K562 (cell line): ENCODE measurements around the gene DNAAF8. TPM values are rescaled to one million over a fixed set of nuclear protein-coding genes. Genes with fewer than 3 reads are reported as not detected.

Experiments
- ATF7 ChIP-seq: fragments of 450-650 bp; IDR thresholded peaks from 2 replicates; pipeline ENCODE4 v1.7.1; 2014; ENCODE audit warnings: mild to moderate bottlenecking, moderate library complexity
- BRCA1 ChIP-seq, 2 experiments: fragments of 450-650 bp in 1 of 2; sonication (generic) in 1 of 2; formaldehyde crosslinking in 1 of 2; IDR thresholded peaks; 2 replicates each; pipeline versions ENCODE4 v1.5.0 to v1.6.1; 2017 to 2020; ENCODE audit warnings: mild to moderate bottlenecking in 1 of 2, missing genetic modification reagents in 1 of 2
- CREB1 ChIP-seq, 2 experiments: sonication (generic) in 1 of 2; formaldehyde crosslinking in 1 of 2; IDR thresholded peaks; 2 replicates each; pipeline versions ENCODE4 v1.6.1 to v1.8.0; 2012 to 2022; ENCODE audit warnings: inconsistent platforms in 1 of 2, mild to moderate bottlenecking in 1 of 2, missing genetic modification reagents in 1 of 2, moderate library complexity in 1 of 2
- EWSR1 ChIP-seq: fragments of 450-650 bp; IDR thresholded peaks from 2 replicates; pipeline ENCODE4 v1.6.1; 2018; ENCODE audit warnings: borderline replicate concordance, mild to moderate bottlenecking, low read depth, moderate library complexity; ENCODE audit not compliant: partially characterized antibody
- FIP1L1 ChIP-seq: fragments of 200-400 bp; formaldehyde crosslinking; IDR thresholded peaks from 2 replicates; pipeline ENCODE4 v1.6.1; 2018; ENCODE audit warnings: mild to moderate bottlenecking, low read depth, low read length; ENCODE audit not compliant: poor library complexity, severe bottlenecking
- GATAD2B ChIP-seq: fragments of 450-650 bp; IDR thresholded peaks from 2 replicates; pipeline ENCODE4 v1.6.1; 2017; ENCODE audit warnings: mild to moderate bottlenecking, borderline replicate concordance
- KAT7 ChIP-seq: sonication (generic); formaldehyde crosslinking; IDR thresholded peaks from 2 replicates; pipeline ENCODE4 v1.8.0; 2022; ENCODE audit warnings: missing genetic modification reagents, mild to moderate bottlenecking, borderline replicate concordance
- POLR3G ChIP-seq: IDR thresholded peaks from 2 replicates; pipeline ENCODE4 v1.6.1; 2011; ENCODE audit not compliant: insufficient read length, insufficient replicate concordance; ENCODE audit errors: extremely low read depth
- RBM34 ChIP-seq: fragments of 200-400 bp; formaldehyde crosslinking; IDR thresholded peaks from 2 replicates; pipeline ENCODE4 v1.6.1; 2018; ENCODE audit warnings: low read length, borderline replicate concordance; ENCODE audit not compliant: insufficient read depth
- SAP30 ChIP-seq: fragments of 200-600 bp; sonication (generic); IDR thresholded peaks from 2 replicates; pipeline ENCODE4 v1.6.1; 2012; ENCODE audit warnings: borderline replicate concordance, low read depth, mild to moderate bottlenecking, moderate library complexity, low read length, control low read depth, inconsistent platforms; ENCODE audit not compliant: insufficient read depth, poor library complexity, severe bottlenecking
- SP2 ChIP-seq: IDR thresholded peaks from 2 replicates; pipeline ENCODE4 v1.6.1; 2011; ENCODE audit warnings: mild to moderate bottlenecking, low read depth, low read length, moderate library complexity; ENCODE audit not compliant: poor library complexity, severe bottlenecking; ENCODE audit errors: extremely low read depth
- TSC22D4 ChIP-seq: fragments of 450-650 bp; IDR thresholded peaks from 2 replicates; pipeline ENCODE4 v1.6.1; 2016; ENCODE audit warnings: missing genetic modification characterization, missing biosample characterization, control low read depth
- ZBTB1 ChIP-seq: sonication (generic); formaldehyde crosslinking; IDR thresholded peaks from 2 replicates; pipeline ENCODE4 v1.8.1; 2023; ENCODE audit warnings: missing genetic modification reagents, low read depth, mild to moderate bottlenecking, borderline replicate concordance
- ZFP36 ChIP-seq: fragments of 150-350 bp; IDR thresholded peaks from 2 replicates; pipeline ENCODE4 v1.6.1; 2018; ENCODE audit warnings: low read length, low read depth; ENCODE audit not compliant: partially characterized antibody
- ZNF311 ChIP-seq: fragments of 250-450 bp; sonication (Bioruptor Pico); IDR thresholded peaks from 2 replicates; pipeline ENCODE4 v1.4.0; 2020; ENCODE audit warnings: mild to moderate bottlenecking, moderate library complexity
- ZNF444 ChIP-seq: fragments of 250-450 bp; sonication (Bioruptor Pico); IDR thresholded peaks from 2 replicates; pipeline ENCODE4 v1.4.0; 2020; ENCODE audit warnings: mild to moderate bottlenecking, moderate library complexity
- ZNF57 ChIP-seq: fragments of 450-650 bp; formaldehyde crosslinking; IDR thresholded peaks from 2 replicates; pipeline ENCODE4 v1.4.0; 2020; ENCODE audit warnings: mild to moderate bottlenecking, moderate library complexity
- polyA plus RNA-seq, 8 experiments: library from polyadenylated mRNA; depleted of rRNA in 4 of 8; stranded (reverse) in 5 of 8; unstranded in 3 of 8; fragments of >200 nt; fragmentation: Nextera tagmentation in 2 of 8; fragmentation: Illumina TruSeq in 1 of 8; extraction: Ambion mirVana in 2 of 8; extraction: Trizol in 1 of 8; gene quantifications; 2 replicates each; pipeline versions ENCODE4 v1.2.1 to v1.2.3, GENCODE V29; 2011 to 2014; ENCODE audit warnings: inconsistent platforms in 1 of 8, missing spikeins in 1 of 8
- total RNA-seq, 7 experiments: library from RNA; depleted of rRNA in 6 of 7; stranded (reverse); fragments of >200 nt in 6 of 7; fragmentation: Illumina TruSeq in 2 of 7; extraction: Trizol in 2 of 7; gene quantifications; 2 replicates each; pipeline versions ENCODE4 v1.2.1 to v1.2.3, GENCODE V29; 2011 to 2021; ENCODE audit warnings: low replicate concordance in 1 of 7
- TF ChIP-seq, protein P1 (sequence below), 2 experiments: IDR thresholded peaks in 1 of 2; conservative IDR thresholded peaks in 1 of 2; 2 replicates each; pipeline ENCODE4 v1.6.1; 2016; ENCODE audit warnings: low read depth in 2 of 2, mild to moderate bottlenecking in 1 of 2, missing compliant biosample characterization in 1 of 2, missing genetic modification characterization in 1 of 2, moderate library complexity in 1 of 2
- TF ChIP-seq, protein P2 (sequence below): fragments of 450-650 bp; IDR thresholded peaks from 2 replicates; pipeline ENCODE4 v1.6.1; 2016; ENCODE audit warnings: borderline replicate concordance
- TF ChIP-seq, protein P3 (sequence below): fragments of 200-800 bp; sonication (Bioruptor generic); IDR thresholded peaks from 2 replicates; pipeline ENCODE4 v1.6.1; 2017; ENCODE audit warnings: missing genetic modification characterization, missing compliant biosample characterization

The DNAAF8 gene
- total and polyA plus RNA-seq, 9 of the 15 experiments (the other 6 are each of a cell fraction or from before 2014, with no cell fraction given) = 0.04 to 0.12 (median 0.10) TPM; not detected in 6

DNA sequence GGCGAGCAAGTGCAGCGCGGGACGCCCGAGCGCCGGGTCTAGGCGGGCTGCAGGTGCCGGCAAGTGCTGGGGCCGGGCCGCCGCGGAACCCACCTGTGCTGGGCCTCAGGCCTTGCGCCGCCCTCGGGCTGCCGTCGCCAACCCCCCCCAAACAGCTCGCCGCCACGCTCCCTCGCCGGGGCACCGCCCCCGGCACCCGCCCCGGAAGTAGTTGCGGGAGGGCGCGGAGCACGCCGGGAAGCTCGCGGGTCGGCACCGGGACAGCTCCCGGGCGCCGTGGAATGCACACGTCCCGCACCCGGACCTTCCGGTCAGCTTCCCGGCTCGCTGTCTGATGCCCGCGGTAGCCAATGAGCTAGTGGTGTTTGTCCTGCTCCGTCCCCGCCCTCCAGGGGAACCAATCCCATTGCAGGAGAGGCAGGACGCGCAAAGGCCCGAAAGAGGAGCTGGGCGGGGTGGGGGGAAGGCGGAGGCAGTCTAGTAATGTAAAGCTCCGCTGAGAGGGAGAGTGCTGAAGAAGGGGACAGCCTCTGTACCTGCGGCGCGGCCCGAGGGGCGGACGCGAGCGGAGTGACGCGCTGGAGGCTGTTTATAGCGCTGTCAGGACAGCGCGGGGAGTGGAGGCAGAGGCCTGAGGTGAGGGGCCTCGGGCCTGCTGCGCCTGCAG lies at the start of gene DNAAF8, which contains the start of gene ANKS3 (continued):
- TF ChIP-seq CREB1 (IDR thresholded peaks at IDR 0.05) = peak; percentile 16; the same call in 1 of the 2 replicates
- peak; percentile 83 for TF ChIP-seq CREB1 (CRISPR knock-in tag; IDR thresholded peaks at IDR 0.05)
- no peak for TF ChIP-seq ZNF444 (CRISPR knock-in tag)
- no peak for TF ChIP-seq TSC22D4 (tag)
- TF ChIP-seq, protein P1, sequence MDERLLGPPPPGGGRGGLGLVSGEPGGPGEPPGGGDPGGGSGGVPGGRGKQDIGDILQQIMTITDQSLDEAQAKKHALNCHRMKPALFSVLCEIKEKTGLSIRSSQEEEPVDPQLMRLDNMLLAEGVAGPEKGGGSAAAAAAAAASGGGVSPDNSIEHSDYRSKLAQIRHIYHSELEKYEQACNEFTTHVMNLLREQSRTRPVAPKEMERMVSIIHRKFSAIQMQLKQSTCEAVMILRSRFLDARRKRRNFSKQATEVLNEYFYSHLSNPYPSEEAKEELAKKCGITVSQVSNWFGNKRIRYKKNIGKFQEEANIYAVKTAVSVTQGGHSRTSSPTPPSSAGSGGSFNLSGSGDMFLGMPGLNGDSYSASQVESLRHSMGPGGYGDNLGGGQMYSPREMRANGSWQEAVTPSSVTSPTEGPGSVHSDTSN (CRISPR knock-in tag; IDR thresholded peaks at IDR 0.05; ENCODE audit: low read depth) = no peak
- TF ChIP-seq, protein P1 (tag; conservative IDR thresholded peaks at IDR 0.05; ENCODE audit: low read depth) = peak; percentile 83
- peak; percentile 67 for TF ChIP-seq SP2
- TF ChIP-seq ATF7 = peak; percentile 79
- TF ChIP-seq ZFP36 = no peak
- TF ChIP-seq, protein P2, sequence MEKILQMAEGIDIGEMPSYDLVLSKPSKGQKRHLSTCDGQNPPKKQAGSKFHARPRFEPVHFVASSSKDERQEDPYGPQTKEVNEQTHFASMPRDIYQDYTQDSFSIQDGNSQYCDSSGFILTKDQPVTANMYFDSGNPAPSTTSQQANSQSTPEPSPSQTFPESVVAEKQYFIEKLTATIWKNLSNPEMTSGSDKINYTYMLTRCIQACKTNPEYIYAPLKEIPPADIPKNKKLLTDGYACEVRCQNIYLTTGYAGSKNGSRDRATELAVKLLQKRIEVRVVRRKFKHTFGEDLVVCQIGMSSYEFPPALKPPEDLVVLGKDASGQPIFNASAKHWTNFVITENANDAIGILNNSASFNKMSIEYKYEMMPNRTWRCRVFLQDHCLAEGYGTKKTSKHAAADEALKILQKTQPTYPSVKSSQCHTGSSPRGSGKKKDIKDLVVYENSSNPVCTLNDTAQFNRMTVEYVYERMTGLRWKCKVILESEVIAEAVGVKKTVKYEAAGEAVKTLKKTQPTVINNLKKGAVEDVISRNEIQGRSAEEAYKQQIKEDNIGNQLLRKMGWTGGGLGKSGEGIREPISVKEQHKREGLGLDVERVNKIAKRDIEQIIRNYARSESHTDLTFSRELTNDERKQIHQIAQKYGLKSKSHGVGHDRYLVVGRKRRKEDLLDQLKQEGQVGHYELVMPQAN = peak; percentile 100
- peak; percentile 50; the same call in 1 of the 2 replicates for TF ChIP-seq ZBTB1 (CRISPR knock-in tag)
- TF ChIP-seq GATAD2B = no peak
- no peak for TF ChIP-seq EWSR1
- TF ChIP-seq ZNF311 (CRISPR knock-in tag) = no peak
- TF ChIP-seq RBM34 = no peak
- TF ChIP-seq ZNF57 (CRISPR knock-in tag) = no peak
- no peak; the same call in 1 of the 2 replicates for TF ChIP-seq KAT7 (CRISPR knock-in tag)
- TF ChIP-seq BRCA1 (IDR thresholded peaks at IDR 0.05) = no peak
- no peak for TF ChIP-seq BRCA1 (CRISPR knock-in tag; IDR thresholded peaks at IDR 0.05)
- TF ChIP-seq SAP30 = peak; percentile 100
- no peak for TF ChIP-seq POLR3G
- peak; percentile 40 for TF ChIP-seq FIP1L1
- TF ChIP-seq, protein P3, sequence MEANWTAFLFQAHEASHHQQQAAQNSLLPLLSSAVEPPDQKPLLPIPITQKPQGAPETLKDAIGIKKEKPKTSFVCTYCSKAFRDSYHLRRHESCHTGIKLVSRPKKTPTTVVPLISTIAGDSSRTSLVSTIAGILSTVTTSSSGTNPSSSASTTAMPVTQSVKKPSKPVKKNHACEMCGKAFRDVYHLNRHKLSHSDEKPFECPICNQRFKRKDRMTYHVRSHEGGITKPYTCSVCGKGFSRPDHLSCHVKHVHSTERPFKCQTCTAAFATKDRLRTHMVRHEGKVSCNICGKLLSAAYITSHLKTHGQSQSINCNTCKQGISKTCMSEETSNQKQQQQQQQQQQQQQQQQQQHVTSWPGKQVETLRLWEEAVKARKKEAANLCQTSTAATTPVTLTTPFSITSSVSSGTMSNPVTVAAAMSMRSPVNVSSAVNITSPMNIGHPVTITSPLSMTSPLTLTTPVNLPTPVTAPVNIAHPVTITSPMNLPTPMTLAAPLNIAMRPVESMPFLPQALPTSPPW (CRISPR knock-in tag) = peak; percentile 96
